NB4 (cell line): ENCODE measurements around the gene RAB3C.

Source experiments
- DNase-seq: peaks from one replicate; pipeline ENCODE4 v3.0.0; 2010; ENCODE audit warnings: low read depth
- H3K4me3 ChIP-seq: one replicate; pipeline ENCODE4 v1.5.1; 2011; ENCODE audit warnings: mild to moderate bottlenecking, low read depth, low read length, moderate library complexity
- CTCF ChIP-seq: IDR thresholded peaks from one replicate; pipeline ENCODE4 v1.5.1; 2012; ENCODE audit warnings: low read depth, low read length
- MAX ChIP-seq: IDR thresholded peaks from 2 replicates; pipeline ENCODE4 v1.6.1; 2011; ENCODE audit warnings: low read depth, low read length
- MYC ChIP-seq: IDR thresholded peaks from 2 replicates; pipeline ENCODE4 v1.6.1; 2011; ENCODE audit warnings: low read depth, low read length
- POLR2A ChIP-seq: IDR thresholded peaks from 2 replicates; pipeline ENCODE4 v1.6.1; 2011; ENCODE audit warnings: mild to moderate bottlenecking; ENCODE audit not compliant: insufficient read length; ENCODE audit errors: extremely low read depth

Gene RAB3C

GRCh38 chr5:58886315-58887207 lies 303.7 kb downstream of the RAB3C start:
- TF ChIP-seq POLR2A (no peak), MYC (no peak), CTCF (peak; percentile 78), MAX (peak; percentile 44; the same call in 1 of the 2 replicates)
- no peak overlapping the region for H3K4me3 ChIP-seq
- DNase-seq = peak; percentile 74

GRCh38 chr5:58887311-58887710 lies 304.4 kb downstream of the RAB3C start:
- no peak for DNase-seq
- no peak overlapping the region for H3K4me3 ChIP-seq
- TF ChIP-seq CTCF (no peak), MAX (no peak), POLR2A (no peak), MYC (no peak)

GRCh38 chr5:58887721-58888409 lies 305.0 kb downstream of the RAB3C start:
- DNase-seq = peak; percentile 27
- no peak for TF ChIP-seq POLR2A
- TF ChIP-seq MAX = no peak
- no peak for TF ChIP-seq CTCF
- TF ChIP-seq MYC = no peak
- no peak overlapping the region for H3K4me3 ChIP-seq

GRCh38 chr5:58890265-58890664 lies 307.4 kb downstream of the RAB3C start:
- TF ChIP-seq CTCF (no peak), MAX (no peak), MYC (no peak), POLR2A (no peak)
- no peak for DNase-seq
- H3K4me3 ChIP-seq = no peak overlapping the region

- no peak for DNase-seq
- no peak overlapping the region for H3K4me3 ChIP-seq
- no peak for TF ChIP-seq MYC
- no peak for TF ChIP-seq CTCF
- TF ChIP-seq POLR2A = no peak
- TF ChIP-seq MAX = no peak
Observed at GRCh38 chr5:58890701-58891085, 307.8 kb downstream of the RAB3C start.
